Activated CD8-positive, alpha-beta T cell treated with anti-CD3 and anti-CD28 coated beads for 36 hours (primary cell): ENCODE data around the gene ASB1. TPM values are rescaled to one million over a fixed set of nuclear protein-coding genes. Genes with fewer than 3 reads are reported as not detected.

ENCODE experiments used
- ATAC-seq: fragments of 200-7000 bp; cut with Tn5 transposase; one replicate; pipeline ENCODE4 v1.10.0; 2021; ENCODE audit warnings: mild to moderate bottlenecking, moderate library complexity
- CTCF ChIA-PET: fragments of 350-600 bp; sonication (Branson Sonifier 250); formaldehyde crosslinking; loops from one replicate; lab custom pipeline; 2021; ENCODE audit warnings: antibody characterized with exemption; lab: Charles Lee
- POLR2A ChIA-PET: fragments of 350-600 bp; sonication (Branson Sonifier 250); formaldehyde crosslinking; loops from one replicate; lab custom pipeline; 2021; ENCODE audit warnings: antibody characterized with exemption; lab: Charles Lee
- DNase-seq: peaks from one replicate; pipeline ENCODE4 v3.0.0-alpha.2; 2020
- H3K27ac Mint-ChIP-seq: one replicate; pipeline ENCODE4 v1.8.0; 2021; ENCODE audit warnings: mild to moderate bottlenecking, mixed read lengths
- H3K27me3 Mint-ChIP-seq: one replicate; pipeline ENCODE4 v1.8.0; 2021; ENCODE audit warnings: mixed read lengths
- H3K36me3 Mint-ChIP-seq: one replicate; pipeline ENCODE4 v1.8.0; 2021; ENCODE audit warnings: low read depth, mixed read lengths
- H3K4me1 Mint-ChIP-seq: one replicate; pipeline ENCODE4 v1.8.0; 2021; ENCODE audit warnings: low read depth, mixed read lengths
- H3K4me3 Mint-ChIP-seq: one replicate; pipeline ENCODE4 v1.8.0; 2021; ENCODE audit warnings: mild to moderate bottlenecking, moderate library complexity, mixed read lengths
- H3K9me3 Mint-ChIP-seq: one replicate; pipeline ENCODE4 v1.8.0; 2021; ENCODE audit warnings: mixed read lengths
- intact Hi-C: fragments of 100-400 bp; cut with micrococcal nuclease; formaldehyde crosslinking; loops from one replicate; pipeline ENCODE4 v1.10.0; 2022
- total RNA-seq, 2 experiments: library from RNA; stranded (reverse); gene quantifications; one replicate each; pipeline ENCODE4 v1.2.3, GENCODE V29; 2021
- TF ChIP-seq, protein P1 (sequence below): fragments of 200-600 bp; IDR thresholded peaks from one replicate; pipeline ENCODE4 v1.8.0; 2022; ENCODE audit warnings: antibody characterized with exemption, mild to moderate bottlenecking

ASB1 gene
- total RNA-seq, 2 experiments from 2014 or later = 39.8 to 48.1 TPM

DNA sequence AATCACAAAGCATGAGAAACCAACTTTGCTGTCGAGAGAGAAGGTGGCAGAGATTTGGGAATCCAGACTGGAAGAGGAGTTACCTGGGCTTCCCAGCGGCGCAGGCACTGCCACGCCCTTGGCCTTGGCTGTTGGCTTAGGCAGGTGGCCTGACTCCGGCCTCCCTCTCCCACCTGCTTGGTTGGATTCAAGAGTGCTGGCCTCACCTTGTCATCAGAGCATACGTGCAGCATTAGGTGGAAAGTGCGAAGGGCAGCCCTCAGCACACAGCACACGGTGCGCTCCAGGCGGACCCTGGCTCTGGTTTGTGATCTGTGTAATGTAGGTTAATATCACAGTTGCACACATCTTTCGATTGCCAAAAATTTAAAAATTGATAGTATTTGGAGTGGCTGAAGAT is 19.2 kb upstream of the ASB1 start:
- Mint-ChIP-seq H3K4me3 (no peak overlapping the region), H3K36me3 (no peaks in the 10 kb centered on the region), H3K4me1 (peaks cover 8% of the 10 kb centered on the region), H3K27ac (no peak overlapping the region), H3K9me3 (no peaks in the 10 kb centered on the region), H3K27me3 (no peaks in the 10 kb centered on the region)
- ChIA-PET POLR2A (interaction anchor here (1.0 kb wide), 1 partner anchor 13 kb away, joined by 3 read pairs; no protein-coding TSS in a partner anchor), CTCF (no interaction called here)
- intact Hi-C loops = no loop called here
- no peak for DNase-seq
- no peak for ATAC-seq
- TF ChIP-seq, protein P1, sequence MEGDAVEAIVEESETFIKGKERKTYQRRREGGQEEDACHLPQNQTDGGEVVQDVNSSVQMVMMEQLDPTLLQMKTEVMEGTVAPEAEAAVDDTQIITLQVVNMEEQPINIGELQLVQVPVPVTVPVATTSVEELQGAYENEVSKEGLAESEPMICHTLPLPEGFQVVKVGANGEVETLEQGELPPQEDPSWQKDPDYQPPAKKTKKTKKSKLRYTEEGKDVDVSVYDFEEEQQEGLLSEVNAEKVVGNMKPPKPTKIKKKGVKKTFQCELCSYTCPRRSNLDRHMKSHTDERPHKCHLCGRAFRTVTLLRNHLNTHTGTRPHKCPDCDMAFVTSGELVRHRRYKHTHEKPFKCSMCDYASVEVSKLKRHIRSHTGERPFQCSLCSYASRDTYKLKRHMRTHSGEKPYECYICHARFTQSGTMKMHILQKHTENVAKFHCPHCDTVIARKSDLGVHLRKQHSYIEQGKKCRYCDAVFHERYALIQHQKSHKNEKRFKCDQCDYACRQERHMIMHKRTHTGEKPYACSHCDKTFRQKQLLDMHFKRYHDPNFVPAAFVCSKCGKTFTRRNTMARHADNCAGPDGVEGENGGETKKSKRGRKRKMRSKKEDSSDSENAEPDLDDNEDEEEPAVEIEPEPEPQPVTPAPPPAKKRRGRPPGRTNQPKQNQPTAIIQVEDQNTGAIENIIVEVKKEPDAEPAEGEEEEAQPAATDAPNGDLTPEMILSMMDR = no peak

DNA sequence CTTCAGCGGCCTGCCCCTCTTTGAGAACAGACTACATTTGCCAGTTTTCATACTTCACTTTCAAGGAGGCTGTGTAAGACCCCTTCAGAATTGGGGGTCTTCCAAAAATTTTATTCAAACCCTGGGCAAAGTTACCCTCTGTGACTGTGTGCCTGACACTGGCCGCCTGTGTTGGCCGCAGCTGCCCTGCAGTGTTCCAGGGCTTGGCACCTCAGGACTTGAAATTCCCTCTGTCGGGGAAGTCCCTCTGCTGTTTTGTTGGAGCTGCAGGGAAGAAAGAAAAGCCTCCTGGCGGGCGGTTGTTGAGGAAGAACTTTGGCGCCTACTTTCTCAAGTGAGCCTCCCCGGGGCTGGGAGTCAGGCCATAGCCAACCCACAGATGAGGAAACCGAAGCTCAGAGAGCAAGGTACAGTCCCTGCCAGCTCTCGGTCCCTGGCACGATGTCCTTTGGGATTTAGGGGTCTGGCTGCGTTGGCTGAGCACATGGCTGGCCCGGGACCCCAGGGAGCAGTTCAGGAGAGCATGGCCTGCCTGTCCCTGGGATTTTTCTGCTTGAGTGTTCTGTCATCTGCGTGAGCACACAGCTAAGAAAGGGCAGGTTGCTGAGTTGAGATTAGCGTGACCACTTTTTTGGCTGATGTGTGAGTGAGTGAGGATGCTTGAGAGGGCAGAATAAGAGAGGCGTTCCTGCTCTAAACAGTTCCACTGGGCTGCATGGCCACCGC is 17.9 kb upstream of the ASB1 start:
- Mint-ChIP-seq H3K4me3 (no peak overlapping the region), H3K9me3 (no peaks in the 10 kb centered on the region), H3K27ac (no peak overlapping the region), H3K36me3 (no peaks in the 10 kb centered on the region), H3K27me3 (no peaks in the 10 kb centered on the region), H3K4me1 (peaks cover 8% of the 10 kb centered on the region)
- DNase-seq (no peak), ATAC-seq (no peak)
- CTCF ChIA-PET = no interaction called here
- POLR2A ChIA-PET = interaction anchor here (1.0 to 1.3 kb wide), 2 partner anchors 14 to 19 kb away, joined by 3 read pairs; no protein-coding TSS in a partner anchor
- intact Hi-C loops = no loop called here
- TF ChIP-seq, protein P1 = no peak

DNA sequence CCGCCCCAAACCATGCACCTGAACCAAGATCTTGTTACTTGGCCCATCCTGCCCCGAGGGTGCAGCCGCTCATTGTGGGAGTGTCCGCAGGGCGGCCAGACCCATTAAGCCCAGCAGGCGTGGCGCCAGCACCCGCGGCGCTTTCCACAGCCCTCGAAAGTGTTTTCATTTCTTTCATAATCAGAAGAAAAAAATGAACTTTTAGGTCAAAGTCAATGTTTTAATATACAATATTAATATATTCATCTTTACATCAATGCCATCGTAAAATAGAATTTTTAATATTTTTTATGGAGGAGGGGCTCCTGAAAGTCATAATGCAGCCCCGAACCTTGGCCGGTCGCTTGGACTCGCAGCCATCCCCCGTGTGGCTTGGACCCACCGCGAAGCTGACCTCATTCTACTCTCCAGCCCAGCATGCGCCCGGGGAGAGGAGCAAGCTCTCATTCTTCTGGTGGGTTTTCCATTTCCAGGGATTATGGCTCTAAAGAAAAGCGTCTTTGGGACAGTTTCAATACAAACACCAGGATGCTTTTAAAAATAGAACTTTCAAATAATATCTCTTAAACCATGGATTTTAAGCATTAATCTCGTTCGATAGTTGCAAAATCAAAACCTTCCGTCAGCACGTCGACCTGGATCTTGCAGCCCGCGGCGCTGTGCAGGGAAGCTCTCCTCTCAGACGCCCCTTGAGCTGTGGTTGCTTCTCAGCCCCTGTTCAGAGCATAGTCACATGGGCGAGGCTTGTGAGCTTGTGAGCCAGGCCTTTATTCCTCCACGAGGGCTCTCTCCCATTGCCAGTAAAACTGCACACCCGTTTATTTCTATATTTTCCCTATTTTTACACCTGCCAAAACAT is 17.2 kb upstream of the ASB1 start:
- CTCF ChIA-PET = no interaction called here
- Mint-ChIP-seq H3K36me3 (no peaks in the 10 kb centered on the region), H3K4me3 (no peak overlapping the region), H3K27me3 (no peaks in the 10 kb centered on the region), H3K9me3 (no peaks in the 10 kb centered on the region), H3K27ac (no peak overlapping the region), H3K4me1 (peaks cover 9% of the 10 kb centered on the region)
- ATAC-seq (no peak), DNase-seq (no peak)
- TF ChIP-seq, protein P1 = no peak
- POLR2A ChIA-PET = interaction anchor here (1.3 kb wide), 1 partner anchor 18 kb away, joined by 3 read pairs; no protein-coding TSS in a partner anchor
- intact Hi-C loops = no loop called here

DNA sequence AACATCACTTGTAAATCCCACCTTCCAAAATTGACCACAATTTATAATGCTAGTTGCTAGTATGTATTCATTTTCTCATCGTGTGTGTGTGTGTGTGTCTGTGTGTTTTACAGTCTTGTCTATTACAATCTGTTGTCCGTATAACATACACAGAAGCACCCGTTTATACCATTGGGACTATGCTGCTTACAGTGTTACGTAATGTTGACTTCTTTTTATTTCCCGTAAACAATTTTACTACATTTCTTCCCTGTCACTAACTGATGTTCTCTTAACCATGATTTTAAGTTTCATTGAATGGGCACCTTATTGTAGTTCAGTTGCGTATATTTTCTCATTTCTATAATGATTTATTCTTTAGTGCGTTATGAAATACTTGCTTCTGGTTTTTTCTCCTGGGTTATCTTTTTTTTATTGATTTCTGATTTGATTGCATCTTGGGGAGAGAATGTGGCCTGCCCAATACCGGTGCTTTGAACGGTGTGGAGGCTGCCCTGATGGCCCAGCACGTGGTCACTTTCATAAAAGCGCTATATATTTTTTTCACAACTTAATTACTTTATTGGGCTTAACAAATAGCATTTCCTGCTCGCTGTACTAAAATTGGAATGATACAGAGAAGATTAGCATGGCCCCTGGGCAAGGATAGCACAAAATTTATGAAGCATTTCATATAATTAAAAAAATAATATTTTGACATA is 14.5 kb upstream of the ASB1 start:
- intact Hi-C loops = no loop called here
- Mint-ChIP-seq H3K9me3 (peaks cover 10% of the 10 kb centered on the region), H3K4me1 (peaks cover 6% of the 10 kb centered on the region), H3K27ac (no peak overlapping the region), H3K4me3 (no peak overlapping the region), H3K36me3 (peaks cover 8% of the 10 kb centered on the region), H3K27me3 (no peaks in the 10 kb centered on the region)
- DNase-seq = no peak
- POLR2A ChIA-PET = no interaction called here
- no peak for ATAC-seq
- TF ChIP-seq, protein P1 = no peak
- CTCF ChIA-PET = no interaction called here
